T-helper 1 cell treated with Interleukin-12 subunit alpha and Interleukin-12 subunit beta and Interleukin-4 antibody, amounts not matched to agents 30 ng/mL and 1 ng/mL, for 36 hours (primary cell): ENCODE data around the gene DCAF8. TPM values are rescaled to one million over a fixed set of nuclear protein-coding genes. Genes with fewer than 3 reads are reported as not detected.

ENCODE experiments used
- intact Hi-C: fragments of 100-400 bp; cut with micrococcal nuclease; formaldehyde crosslinking; loops from one replicate; pipeline ENCODE4 v1.15.1; 2024
- total RNA-seq: library from RNA; stranded (reverse); gene quantifications from 2 replicates; pipeline ENCODE4 v1.2.3, GENCODE V29; 2022

The DCAF8 gene
- total RNA-seq, 1 donor from 2014 or later: 102 TPM

DNA sequence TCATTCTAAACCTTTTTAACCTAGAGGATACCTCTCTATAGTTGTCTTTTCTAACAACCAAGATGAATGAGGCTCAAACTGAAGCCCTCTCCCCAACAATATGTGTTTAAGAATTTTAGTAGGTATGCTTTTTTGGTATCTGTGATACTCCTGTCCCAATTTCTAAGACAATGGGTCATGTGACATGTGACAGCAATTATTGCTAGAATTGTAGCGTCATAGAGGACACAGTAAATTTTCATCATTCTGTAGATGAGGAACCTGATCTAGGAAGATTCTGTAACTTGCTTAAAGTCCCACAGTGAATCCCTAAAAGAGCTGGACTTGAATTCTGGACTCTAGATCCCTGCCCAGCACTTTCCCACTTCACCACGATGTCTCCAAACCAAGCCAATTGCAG is 83.6 kb downstream of the DCAF8 start:
- intact Hi-C loops: no loop called here

DNA sequence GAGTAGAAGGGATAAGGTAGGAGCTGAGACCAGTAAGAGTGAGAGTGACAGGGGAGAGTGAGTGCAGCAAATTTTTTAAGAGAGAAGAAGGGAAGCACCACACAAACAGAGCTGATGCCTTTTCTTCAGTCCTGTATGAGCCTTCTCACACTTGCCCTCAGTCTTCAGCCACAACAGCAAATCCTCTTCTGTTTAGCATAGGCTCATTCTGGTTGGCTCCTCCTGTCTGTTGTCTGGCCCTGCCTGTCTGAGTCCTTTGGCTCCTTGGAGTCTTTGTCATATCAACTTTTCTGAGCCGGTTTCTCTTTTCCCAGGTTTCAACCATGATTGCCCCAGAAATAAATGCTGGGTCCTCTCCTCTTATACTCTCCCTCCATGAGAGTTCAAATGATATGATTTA is 84.7 kb downstream of the DCAF8 start:
- intact Hi-C loops: no loop called here

DNA sequence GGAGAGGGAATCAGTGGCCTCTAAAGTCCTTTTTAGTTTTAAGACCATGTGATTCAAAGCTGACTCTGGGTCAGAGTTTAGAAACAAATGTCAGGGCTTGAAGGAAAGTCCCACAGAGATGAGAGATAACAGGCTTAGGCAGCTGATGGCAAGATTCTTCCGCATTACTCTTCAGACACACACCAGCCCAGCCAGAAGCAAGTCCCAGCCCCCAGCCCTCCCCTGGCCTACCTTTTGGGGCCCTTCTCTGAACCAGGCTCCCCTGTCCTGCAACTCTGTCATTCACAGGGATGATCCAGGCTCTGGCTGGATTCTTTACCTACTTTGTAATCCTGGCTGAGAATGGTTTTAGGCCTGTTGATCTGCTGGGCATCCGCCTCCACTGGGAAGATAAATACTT is 85.1 kb downstream of the DCAF8 start:
- intact Hi-C loops: no loop called here

DNA sequence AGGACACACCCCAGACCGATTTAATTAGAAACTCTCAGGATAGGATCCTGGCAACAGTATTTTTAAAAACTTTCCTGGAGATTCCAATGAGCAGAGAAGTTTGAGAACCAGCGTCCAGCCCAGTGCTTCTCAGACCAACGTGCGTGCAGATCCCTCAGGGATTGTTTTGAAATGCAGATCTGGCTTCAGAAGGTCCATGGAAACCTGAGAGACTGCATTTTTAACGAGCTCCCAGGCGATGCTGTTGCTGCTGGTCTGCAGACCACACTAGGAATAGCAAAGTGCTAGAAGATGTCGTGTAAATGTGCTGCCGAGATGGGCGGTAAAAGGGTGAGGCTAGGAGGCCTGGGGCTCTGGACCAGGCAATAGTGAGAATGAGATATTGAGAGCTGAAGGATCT is 90.4 kb downstream of the DCAF8 start:
- intact Hi-C loops: no loop called here

DNA sequence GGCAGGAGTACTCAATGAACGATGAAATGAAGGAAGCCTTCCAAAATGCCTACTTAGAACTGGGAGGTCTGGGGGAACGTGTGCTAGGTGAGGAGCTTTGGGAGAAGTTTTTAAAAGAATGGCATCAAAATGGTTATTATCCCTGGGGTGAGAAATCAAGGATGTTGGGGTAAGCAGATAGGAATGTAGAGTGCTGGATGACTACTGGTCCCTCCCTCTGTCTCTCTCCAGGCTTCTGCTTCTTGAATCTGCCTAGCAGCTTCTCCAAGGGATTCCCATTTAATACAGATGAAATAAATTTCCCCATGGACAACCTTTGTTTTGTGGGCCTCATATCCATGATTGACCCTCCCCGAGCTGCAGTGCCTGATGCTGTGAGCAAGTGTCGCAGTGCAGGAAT is 91.0 kb downstream of the DCAF8 start:
- intact Hi-C loops: no loop called here

DNA sequence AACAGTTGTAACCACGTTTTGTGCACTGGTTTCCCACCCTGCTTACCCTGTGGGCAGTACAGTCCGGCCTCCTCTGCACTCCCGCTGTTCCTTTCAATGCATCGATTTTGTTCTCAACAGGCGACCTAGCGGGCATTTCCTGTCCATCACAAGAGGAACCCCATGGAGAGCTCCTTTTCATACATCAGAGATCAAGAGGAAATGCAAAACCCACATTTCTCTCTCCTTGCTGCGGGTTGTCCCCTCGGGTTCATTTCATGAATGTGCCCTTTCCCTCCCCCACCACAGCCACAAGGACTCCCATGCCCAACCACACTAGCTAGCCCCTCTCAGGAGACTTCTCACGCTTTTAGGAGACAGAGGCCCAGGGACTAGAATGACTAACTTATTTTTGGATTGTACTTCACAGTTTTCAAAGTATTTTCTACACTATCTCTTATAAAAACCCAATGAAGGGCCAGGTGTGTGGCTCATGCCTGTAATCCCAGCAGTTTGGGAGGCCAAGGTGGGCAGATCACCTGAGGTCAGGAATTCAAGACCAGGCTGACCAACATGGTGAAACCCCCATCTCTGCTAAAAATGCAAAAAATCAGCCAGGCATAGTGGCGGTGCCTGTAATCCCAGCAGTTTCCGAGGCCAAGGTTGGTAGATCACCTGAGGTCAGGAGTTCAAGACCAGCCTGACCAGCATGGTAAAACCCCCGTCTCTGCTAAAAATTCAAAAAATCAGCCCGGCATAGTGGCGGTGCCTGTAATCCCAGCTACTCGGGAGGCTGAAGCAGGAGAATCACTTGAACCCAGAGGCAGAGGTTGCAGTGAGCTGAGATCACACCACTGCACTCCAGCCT is 92.6 kb downstream of the DCAF8 start:
- intact Hi-C loops: no loop called here

DNA sequence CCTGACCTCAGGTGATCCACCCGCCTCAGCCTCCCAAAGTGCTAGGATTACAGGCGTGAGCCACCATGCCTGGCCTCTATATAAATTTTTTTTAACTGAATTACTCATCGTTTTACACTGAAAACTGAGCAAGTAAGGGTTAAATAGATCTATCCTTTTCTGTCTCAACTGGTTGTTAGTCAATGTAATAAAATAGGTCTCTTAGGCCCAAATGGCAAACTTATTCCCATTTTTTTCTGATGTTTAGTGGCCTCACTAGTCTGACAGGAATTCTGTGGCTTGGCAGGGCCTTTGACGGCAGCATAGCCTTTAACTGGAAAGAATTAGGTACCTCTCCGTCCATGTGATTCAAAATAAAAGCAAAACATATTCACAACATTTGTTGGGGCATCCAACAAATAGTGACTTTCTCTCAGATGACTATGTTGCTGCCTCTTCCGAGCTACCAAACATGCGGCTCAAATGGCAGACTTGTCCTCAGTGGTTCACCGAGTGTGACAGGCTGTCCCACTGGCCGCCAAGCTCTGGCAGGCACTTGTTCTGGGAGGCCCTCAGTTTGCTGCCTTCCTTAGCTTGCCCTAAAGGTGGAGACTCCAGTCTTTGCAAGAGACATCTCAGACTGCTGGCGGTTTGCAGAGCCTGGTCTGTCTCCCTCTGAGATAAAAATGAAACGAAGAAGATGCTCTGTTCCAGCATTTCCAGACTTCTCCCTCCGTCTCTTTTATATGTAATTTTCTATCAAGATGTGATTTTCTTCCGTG is 93.6 kb downstream of the DCAF8 start:
- intact Hi-C loops: no loop called here

DNA sequence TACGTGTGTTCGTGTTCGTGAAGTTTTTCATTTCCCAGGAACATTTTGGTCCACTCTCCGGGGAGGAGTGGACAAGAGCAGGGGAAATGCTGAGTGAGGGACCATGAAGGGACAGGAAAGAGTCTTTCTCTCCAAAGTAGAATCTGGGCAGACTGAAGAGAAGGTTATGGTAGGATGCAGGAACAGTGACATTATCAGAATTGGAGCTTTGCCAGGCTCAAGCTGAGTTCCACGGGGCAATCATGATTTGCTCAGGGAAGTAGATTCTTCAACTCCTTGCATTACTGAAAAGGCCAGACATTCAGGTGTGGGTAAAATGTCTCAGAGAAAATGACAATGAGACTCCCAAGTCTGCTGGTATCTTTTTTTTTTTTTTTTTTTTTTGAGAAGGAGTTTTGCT is 94.3 kb downstream of the DCAF8 start:
- intact Hi-C loops: no loop called here

DNA sequence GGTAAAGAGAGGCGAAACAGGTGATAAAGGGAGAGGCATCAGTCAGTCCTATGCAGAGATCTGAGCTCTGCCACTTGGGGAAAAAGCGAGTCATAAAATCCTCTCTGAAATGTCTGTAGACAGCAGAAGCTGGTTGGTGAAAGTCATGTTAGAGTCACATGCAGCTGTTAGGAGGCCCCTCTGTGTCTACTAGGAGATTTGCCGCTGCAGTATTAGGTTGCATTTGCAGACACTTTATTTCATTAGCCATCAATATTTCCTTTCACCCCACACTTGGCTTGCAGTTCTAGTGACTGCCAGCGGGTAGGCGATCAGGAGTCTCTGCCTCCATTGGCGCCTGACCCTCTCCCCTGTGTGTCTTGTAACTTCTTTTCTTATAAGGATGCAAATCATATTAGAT is 94.8 kb downstream of the DCAF8 start:
- intact Hi-C loops: no loop called here

DNA sequence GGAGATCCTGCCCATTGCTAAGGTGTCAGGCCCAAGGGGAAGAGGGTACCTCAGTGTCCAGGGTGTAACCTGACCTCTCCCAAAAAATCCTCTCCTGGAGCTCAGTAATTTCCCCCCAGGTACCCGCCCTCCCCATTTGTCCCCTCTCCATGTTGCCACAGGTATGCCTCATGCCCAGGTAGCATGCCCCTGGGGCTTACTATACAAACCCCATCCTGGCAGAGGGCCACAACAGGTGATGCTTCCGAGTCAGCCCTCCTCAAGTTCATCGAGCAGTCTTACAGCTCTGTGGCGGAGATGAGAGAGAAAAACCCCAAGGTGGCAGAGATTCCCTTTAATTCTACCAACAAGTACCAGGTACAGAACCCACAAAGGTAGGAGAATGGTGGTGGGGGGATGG is 95.3 kb downstream of the DCAF8 start:
- intact Hi-C loops: no loop called here

DNA sequence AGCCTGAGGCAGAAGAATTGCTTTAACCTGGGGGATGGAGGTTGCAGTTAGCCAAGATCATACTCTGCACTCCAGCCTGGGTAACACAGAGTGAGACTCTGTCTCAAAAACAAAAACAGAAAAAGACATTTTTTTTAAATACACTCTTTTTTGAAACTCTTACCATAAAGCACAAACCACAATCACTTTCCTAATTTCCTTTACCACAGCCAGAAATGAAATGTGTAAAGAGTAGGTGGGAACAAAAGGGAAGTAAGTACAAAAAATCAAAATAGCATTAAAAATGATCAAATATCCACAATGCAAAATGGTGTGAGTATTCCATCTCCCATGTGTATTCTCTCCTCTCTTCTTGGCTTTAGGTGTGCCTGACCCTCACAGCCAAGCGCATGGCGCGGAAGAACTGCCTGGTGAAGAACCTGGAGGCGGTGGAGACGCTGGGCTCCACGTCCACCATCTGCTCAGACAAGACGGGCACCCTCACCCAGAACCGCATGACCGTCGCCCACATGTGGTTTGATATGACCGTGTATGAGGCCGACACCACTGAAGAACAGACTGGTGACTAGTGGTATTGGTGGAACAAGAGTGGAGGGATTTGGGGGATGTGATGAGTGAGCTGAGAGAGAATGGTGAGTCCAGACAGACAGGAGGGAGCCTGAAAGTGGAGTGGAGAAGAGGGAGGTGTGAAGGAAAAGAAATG is 96.0 kb downstream of the DCAF8 start:
- intact Hi-C loops: no loop called here

Other genes with a start within 250 kb of the DCAF8 start
- 5.7 and 5.9 TPM in 2 replicates for gene PIGM, start 230.6 kb downstream of the DCAF8 start, total RNA-seq
- gene KCNJ10, start 192.4 kb downstream of the DCAF8 start, total RNA-seq: not detected in 2 replicates
- gene KCNJ9, start 181.0 kb downstream of the DCAF8 start, total RNA-seq: not detected in 2 replicates
- 27.8 and 28.7 TPM in 2 replicates for gene IGSF8, start 163.9 kb downstream of the DCAF8 start, total RNA-seq
- gene ATP1A2, start 146.8 kb downstream of the DCAF8 start, total RNA-seq: not detected in 2 replicates
- not detected in 2 replicates for gene ATP1A4, start 110.9 kb downstream of the DCAF8 start, total RNA-seq
- not detected in 2 replicates for gene CASQ1, start 72.0 kb downstream of the DCAF8 start, total RNA-seq
- gene PEA15, start 57.2 kb downstream of the DCAF8 start, total RNA-seq: 45.6 and 50.4 TPM in 2 replicates
- 53.2 and 53.3 TPM in 2 replicates for gene PEX19, start 22.6 kb upstream of the DCAF8 start, total RNA-seq
- gene COPA, start 80.7 kb upstream of the DCAF8 start, total RNA-seq: 148 and 150 TPM in 2 replicates
- 75.8 and 87.4 TPM in 2 replicates for gene NCSTN, start 80.8 kb upstream of the DCAF8 start, total RNA-seq
- gene NHLH1, start 104.5 kb upstream of the DCAF8 start, total RNA-seq: 0.85 and 0.93 TPM in 2 replicates
- gene VANGL2, start 138.0 kb upstream of the DCAF8 start, total RNA-seq: not detected in 2 replicates